HG03103 (cell line): ENCODE measurements around the gene CYP4B1.
"Not testable (repeated sequence)": the region's sequence is repeated elsewhere in the genome, so short reads cannot be mapped to it uniquely, and the experiment has no call there.

Experiments used
- ATAC-seq: cut with Tn5 transposase; IDR thresholded peaks from one replicate; pipeline ENCODE4 v1.9.1; 2021; ENCODE audit warnings: low read depth; ENCODE audit not compliant: unreplicated experiment

The CYP4B1 gene

GRCh38 chr1:46798810-46799209, at the start of gene CYP4B1:
CYP4B1 (plus strand) TSS chr1:46799046; CDS start chr1:46799082, 36 bp downstream.
- ATAC-seq: no peak

- ATAC-seq: no peak
These were observed 49.4 kb upstream of the CYP4B1 start for GRCh38 chr1:46749404-46749803.

DNA sequence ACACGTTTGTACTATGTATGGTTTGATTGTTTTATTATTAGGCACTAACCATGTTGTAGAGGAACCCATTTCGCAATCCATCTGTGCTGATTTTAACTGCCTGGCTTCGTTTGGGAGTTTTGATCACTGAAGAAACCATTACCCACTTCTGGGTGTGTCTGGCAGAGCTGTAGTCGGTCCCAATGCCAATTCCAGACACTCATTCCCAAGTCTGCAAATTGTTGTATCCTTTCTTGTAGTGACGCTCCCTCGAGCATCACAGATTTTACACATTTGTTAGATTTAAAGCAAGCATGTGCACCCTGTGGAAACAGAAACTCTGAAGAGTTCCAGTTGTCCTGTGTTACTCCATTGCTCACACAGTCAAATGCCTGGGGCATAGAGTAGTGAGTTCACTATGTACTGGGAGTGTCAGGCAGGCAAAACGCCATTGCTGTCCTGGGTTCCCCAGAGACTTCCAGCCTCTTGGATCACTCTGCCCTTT, 48.9 kb upstream of the CYP4B1 start:
- ATAC-seq: no peak

GRCh38 chr1:46753985-46754384, 44.9 kb upstream of the CYP4B1 start:
- no peak for ATAC-seq

DNA sequence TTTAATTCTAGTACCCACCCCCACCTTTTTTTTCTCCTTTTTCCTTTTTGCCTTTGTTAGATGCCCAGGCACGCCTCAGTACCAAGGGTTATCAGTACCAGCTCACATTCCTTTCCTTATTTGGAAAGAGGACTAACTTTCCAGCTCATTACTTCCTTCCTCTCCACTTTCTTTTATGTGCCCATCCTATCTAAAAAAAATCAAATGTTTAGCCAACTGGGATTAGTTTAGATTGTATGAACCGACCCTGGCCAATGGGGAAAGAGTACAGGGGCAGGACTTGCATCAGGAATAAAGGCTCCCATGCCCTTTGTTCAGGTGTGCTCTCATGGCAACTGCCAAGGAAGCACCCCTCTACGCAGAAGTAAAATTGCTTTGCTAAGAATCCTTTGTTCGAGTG, 44.1 kb upstream of the CYP4B1 start:
- not testable (repeated sequence) for ATAC-seq

- ATAC-seq: no peak
These were observed 43.7 kb upstream of the CYP4B1 start for GRCh38 chr1:46755121-46755520.

- ATAC-seq: no peak
These were observed 41.4 kb upstream of the CYP4B1 start for GRCh38 chr1:46757247-46757955.

- ATAC-seq: no peak
These were observed 40.8 kb upstream of the CYP4B1 start for GRCh38 chr1:46757956-46758528.

DNA sequence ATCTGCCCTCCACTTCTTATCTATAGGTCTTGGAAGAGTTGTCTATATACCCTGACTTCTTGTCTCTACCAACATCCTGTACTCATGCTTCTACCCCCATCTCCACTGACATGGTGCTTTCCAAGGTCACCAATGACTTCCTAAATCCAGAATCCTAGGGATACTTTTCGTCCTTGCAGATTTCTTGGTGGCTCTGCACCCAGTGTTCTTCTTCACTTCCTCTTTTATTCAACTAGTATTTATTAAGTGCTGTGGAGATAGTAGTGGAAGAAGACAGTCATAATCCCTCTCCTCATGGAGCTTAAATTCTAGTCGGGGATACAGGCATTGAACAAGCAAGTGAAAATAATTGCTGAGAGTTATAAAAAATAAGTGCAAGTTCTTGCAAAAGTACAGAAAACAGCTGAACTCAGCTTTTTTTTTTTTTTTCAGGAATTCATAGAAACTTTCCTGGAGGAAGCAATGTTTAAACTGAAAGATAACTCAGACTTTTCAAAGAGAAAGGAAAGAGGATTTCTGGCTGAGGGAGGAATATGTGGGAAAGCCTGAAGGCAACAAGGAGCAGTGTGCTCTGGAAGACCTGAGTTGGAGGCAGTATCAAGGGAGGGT, 38.2 kb upstream of the CYP4B1 start:
- no peak for ATAC-seq

GRCh38 chr1:46761740-46762139, 37.1 kb upstream of the CYP4B1 start:
- no peak for ATAC-seq

GRCh38 chr1:46764402-46764801, 34.4 kb upstream of the CYP4B1 start:
- no peak for ATAC-seq

DNA sequence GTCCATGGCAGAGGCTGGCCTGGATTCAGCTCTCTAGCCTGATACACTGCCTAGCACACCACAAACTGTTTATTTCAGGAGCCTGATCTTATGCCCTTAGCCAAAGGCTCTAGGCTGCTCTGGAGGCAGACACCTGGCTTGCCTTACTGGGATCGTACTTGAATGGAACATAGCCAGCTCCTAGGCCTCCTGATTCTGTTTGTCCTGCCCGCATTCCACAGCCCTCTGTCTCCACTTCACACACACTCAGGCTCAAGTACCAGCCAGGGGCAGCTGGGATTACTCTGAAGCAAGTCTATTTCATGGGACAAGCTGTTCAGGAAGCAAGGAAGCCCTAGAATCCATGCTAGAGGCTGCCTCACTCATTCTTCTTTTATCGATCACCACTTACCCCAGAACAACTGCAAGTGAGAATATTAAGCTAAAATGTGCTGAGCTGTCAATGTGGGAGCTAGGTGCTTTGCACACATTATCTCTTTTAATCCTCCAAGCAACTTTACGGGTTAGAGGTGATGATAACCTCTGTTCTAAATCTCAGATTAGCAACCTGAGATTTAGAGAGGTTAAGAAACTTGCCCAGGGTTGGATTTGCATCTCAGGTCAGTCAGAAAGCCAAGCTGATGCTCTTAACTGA, 31.1 kb upstream of the CYP4B1 start:
- no peak for ATAC-seq

GRCh38 chr1:46768445-46768844, 30.4 kb upstream of the CYP4B1 start:
- no peak for ATAC-seq

GRCh38 chr1:46769028-46769740, 29.7 kb upstream of the CYP4B1 start:
- no peak for ATAC-seq

- ATAC-seq: no peak
These were observed 28.3 kb upstream of the CYP4B1 start for GRCh38 chr1:46770541-46770940.

DNA sequence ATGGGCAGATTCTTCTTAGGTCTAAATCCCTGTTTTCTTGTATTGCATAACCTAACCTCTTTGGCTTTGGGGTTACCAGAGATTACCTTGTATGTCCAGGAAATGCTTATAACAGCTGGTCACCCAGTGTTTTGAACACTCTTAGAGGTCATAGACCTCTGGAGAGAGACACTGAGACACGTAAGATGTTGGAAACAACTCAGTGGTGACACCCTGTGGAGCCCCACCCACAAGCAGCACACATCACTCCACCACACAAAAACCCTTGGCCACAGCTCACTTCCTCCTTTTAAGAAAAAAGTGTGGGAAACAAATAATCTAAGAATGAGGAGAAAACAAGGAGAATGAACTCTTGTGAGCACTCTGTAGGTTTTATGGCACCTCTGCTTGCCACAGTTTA, 26.3 kb upstream of the CYP4B1 start:
- ATAC-seq: no peak

DNA sequence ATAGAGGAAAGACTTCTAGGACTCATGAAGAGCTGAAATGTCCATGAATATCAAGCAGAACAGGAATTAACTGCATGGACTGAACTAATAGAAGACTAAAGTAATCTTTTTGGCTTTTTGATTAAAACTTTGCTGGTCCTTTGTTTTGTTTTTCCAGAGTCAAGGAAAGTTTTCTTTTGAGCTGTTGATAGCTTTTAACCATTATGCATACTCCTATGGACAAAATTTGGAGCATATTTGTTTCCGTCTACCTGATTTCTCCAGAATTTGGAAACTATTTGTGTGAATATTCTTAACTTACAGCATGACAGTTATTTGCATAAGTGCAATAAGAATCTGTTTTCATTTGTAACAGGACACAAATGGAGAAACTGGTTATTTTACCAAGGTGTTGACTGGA, 24.5 kb upstream of the CYP4B1 start:
- no peak for ATAC-seq

GRCh38 chr1:46778456-46778855, 20.4 kb upstream of the CYP4B1 start:
- ATAC-seq: not testable (repeated sequence)

GRCh38 chr1:46784666-46785065, 14.2 kb upstream of the CYP4B1 start:
- no peak for ATAC-seq

GRCh38 chr1:46788634-46789033, 10.2 kb upstream of the CYP4B1 start:
- ATAC-seq: not testable (repeated sequence)
